Uterus (tissue), 4 donors: ENCODE measurements around the gene TAS2R9. TPM values are rescaled to one million over a fixed set of nuclear protein-coding genes. Genes with fewer than 3 reads are reported as not detected.
"Not testable (repeated sequence)": the region's sequence is repeated elsewhere in the genome, so short reads cannot be mapped to it uniquely, and the experiment has no call there.

Source experiments
- DNase-seq, 2 donors: peaks; one replicate each; pipeline ENCODE4 v3.0.0-alpha.2; 2019 to 2020
- H3K27ac ChIP-seq, 2 donors: fragments of 200-600 bp; sonication (generic); 1 replicate in 1 of 2; 2 replicates in 1 of 2; pipeline ENCODE4 v1.5.1; 2016 to 2018
- H3K27me3 ChIP-seq, 2 donors: fragments of 200-600 bp; sonication (generic); one replicate each; pipeline ENCODE4 v1.5.1; 2018 to 2019; ENCODE audit warnings: control low read depth in 1 of 2
- H3K36me3 ChIP-seq, 2 donors: fragments of 200-600 bp; sonication (generic); one replicate each; pipeline ENCODE4 v1.5.1; 2019; ENCODE audit warnings: control low read depth in 1 of 2
- H3K4me1 ChIP-seq, 2 donors: fragments of 200-600 bp; sonication (generic); one replicate each; pipeline ENCODE4 v1.5.1; 2018 to 2019; ENCODE audit warnings: control low read depth in 1 of 2
- H3K4me3 ChIP-seq, 2 donors: fragments of 200-600 bp; sonication (generic); 1 replicate in 1 of 2; 2 replicates in 1 of 2; pipeline ENCODE4 v1.5.1; 2018 to 2019; ENCODE audit warnings: mild to moderate bottlenecking in 1 of 2
- H3K9me3 ChIP-seq, 2 donors: fragments of 200-600 bp; sonication (generic); one replicate each; pipeline ENCODE4 v1.5.1; 2019; ENCODE audit warnings: control low read depth in 1 of 2
- CTCF ChIP-seq, 4 experiments: fragments of 200-600 bp in 2 of 4; fragments of 450-650 bp in 2 of 4; sonication (generic) in 2 of 4; IDR thresholded peaks; one replicate each; pipeline ENCODE4 v1.5.1; 2016 to 2019; ENCODE audit warnings: antibody characterized with exemption in 4 of 4, mild to moderate bottlenecking in 2 of 4, moderate library complexity in 1 of 4
- POLR2A ChIP-seq, 2 donors: fragments of 450-650 bp; IDR thresholded peaks; one replicate each; pipeline ENCODE4 v1.6.1; 2016; ENCODE audit warnings: antibody characterized with exemption in 2 of 2, mild to moderate bottlenecking in 1 of 2, moderate library complexity in 1 of 2
- intact Hi-C: fragments of 100-400 bp; cut with DNase I; formaldehyde crosslinking; loops from one replicate; pipeline ENCODE4 v1.15.1; 2023; ENCODE audit warnings: low total_unique reads
- total RNA-seq, 4 donors: library from RNA; depleted of rRNA in 3 of 4; stranded (reverse); fragments of >200 nt in 3 of 4; gene quantifications; one replicate each; pipeline versions ENCODE4 v1.1.0 to v1.2.4, GENCODE V29; 2014 to 2023
- donor health status: DM: yes; HTN: yes; CAD: no.

The TAS2R9 gene
- total RNA-seq, 4 donors from 2014 or later = 0.28 TPM; not detected in 3

DNA sequence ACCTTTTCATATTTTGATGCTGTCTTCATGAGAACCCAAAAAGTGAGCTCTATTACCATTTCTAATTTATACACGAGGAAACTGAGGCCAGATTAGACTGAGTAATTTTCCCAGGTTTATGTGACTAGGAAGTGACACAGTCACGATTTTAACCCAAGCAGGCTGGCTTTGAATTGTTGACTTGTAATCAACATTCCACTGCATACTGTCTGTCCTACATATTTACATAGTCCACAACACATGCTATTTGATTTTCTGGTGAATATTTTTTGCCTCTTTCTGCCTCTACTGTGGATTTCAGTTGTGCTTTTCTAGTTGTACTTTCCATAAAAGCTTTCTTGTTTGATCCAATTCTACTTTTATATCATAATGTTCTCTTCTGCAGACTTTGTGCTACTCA, 15.7 kb downstream of the TAS2R9 start:
- no peaks in the 10 kb centered on the region for H3K36me3 ChIP-seq
- TF ChIP-seq POLR2A (IDR thresholded peaks at IDR 0.05) (no peak), CTCF (IDR thresholded peaks at IDR 0.05) (no peak)
- intact Hi-C loops = no loop called here
- no peak overlapping the region for H3K27ac ChIP-seq
- no peak overlapping the region for H3K4me3 ChIP-seq
- H3K27me3 ChIP-seq = no peaks in the 10 kb centered on the region
- no peaks in the 10 kb centered on the region for H3K9me3 ChIP-seq
- H3K4me1 ChIP-seq = no peaks in the 10 kb centered on the region
- DNase-seq = no peak

- H3K9me3 ChIP-seq, H3K4me1 ChIP-seq, DNase-seq, H3K27me3 ChIP-seq, H3K27ac ChIP-seq, intact Hi-C loops, H3K4me3 ChIP-seq, H3K36me3 ChIP-seq: not testable (repeated sequence)
These were observed 18.2 kb downstream of the TAS2R9 start for GRCh38 chr12:10791769-10792168.

DNA sequence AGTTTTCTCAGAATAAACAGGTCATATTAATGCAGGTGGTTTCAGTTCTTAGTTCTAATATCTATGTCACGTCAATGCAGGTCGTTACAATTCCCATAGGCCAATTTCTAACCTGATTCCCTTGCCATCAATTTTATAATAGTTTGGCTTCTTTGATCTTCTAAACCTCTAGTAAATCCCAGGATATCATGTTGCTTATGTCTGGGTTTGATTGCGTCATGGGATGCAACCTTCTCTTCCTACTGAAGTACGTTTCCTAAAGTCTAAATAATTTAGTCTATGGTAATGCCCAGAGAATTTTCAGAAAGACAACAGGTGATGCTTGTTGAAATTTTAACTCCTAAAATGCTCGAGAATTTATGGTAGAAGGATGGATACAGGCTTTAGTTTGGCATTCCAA, 26.7 kb downstream of the TAS2R9 start:
- Histone ChIP-seq H3K9me3 (no peaks in the 10 kb centered on the region), H3K27me3 (no peaks in the 10 kb centered on the region), H3K4me1 (no peaks in the 10 kb centered on the region), H3K4me3 (no peak overlapping the region), H3K27ac (no peak overlapping the region), H3K36me3 (no peaks in the 10 kb centered on the region)
- intact Hi-C loops = no loop called here
- TF ChIP-seq CTCF (IDR thresholded peaks at IDR 0.05) (no peak), POLR2A (IDR thresholded peaks at IDR 0.05) (no peak)
- DNase-seq = no peak

DNA sequence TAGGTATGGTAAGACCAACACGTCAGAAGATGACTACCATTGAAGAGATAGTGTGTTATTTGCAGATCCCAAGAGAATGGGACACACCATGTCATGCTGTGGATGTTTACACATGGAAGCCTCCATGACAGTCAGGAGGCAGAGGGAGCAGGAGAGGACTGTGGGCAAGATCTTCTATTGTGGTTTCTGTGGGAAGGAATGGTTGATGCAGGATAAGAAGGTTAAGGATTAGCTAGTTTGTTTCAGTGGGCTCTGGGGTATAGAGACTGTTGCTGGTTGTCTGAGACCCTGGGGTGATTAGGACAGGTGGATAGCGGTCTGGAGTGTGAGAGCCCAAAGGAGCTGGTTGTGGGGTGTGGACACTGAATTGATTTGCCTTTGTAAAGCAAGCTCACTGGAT, 30.9 kb downstream of the TAS2R9 start:
- TF ChIP-seq POLR2A (IDR thresholded peaks at IDR 0.05) = no peak
- TF ChIP-seq CTCF (IDR thresholded peaks at IDR 0.05) = no peak
- H3K27ac ChIP-seq = no peak overlapping the region
- H3K4me1 ChIP-seq = no peaks in the 10 kb centered on the region
- H3K27me3 ChIP-seq = no peaks in the 10 kb centered on the region
- no peaks in the 10 kb centered on the region for H3K9me3 ChIP-seq
- H3K36me3 ChIP-seq = no peaks in the 10 kb centered on the region
- no peak overlapping the region for H3K4me3 ChIP-seq
- no peak for DNase-seq
- intact Hi-C loops = loop anchor here (10.0 kb wide), 1 partner anchor 706 kb away; no protein-coding TSS in a partner anchor

DNA sequence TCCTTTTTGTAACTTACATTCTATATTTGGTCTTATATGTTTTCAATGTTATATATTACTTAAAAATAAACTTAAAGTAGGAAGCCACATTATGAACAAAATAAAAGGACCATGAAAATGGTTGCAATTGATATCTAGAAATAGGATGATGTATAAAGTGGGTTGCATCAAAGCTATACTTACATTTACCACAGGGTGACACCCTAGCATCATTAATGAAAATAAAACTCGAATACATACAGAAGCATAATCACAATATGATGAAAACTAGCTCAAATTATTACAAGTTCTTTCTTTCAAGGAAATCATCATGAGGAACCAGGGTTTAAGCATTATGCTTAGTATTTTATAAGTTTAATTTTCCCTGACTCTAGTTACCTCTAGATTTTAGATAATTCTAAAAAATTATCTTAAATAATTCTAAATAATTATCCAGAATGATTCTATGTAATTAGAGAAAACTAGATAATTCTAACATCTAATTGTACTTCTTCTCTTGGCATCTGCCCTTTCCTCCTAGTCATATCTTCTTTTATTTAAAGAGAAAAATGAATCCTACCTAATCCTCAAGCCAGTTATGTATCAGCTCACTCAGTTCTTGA, 38.7 kb downstream of the TAS2R9 start:
- intact Hi-C loops = loop anchor here (10.0 kb wide), 1 partner anchor 714 kb away; no protein-coding TSS in a partner anchor
- Histone ChIP-seq H3K4me3 (no peak overlapping the region), H3K27me3 (no peaks in the 10 kb centered on the region), H3K4me1 (no peaks in the 10 kb centered on the region), H3K36me3 (no peaks in the 10 kb centered on the region), H3K27ac (no peak overlapping the region), H3K9me3 (no peaks in the 10 kb centered on the region)
- no peak for TF ChIP-seq POLR2A (IDR thresholded peaks at IDR 0.05)
- peak; percentile 52 to 72 (median 62) for TF ChIP-seq CTCF (IDR thresholded peaks at IDR 0.05)
- DNase-seq = no peak

- Histone ChIP-seq H3K27ac (no peak overlapping the region), H3K9me3 (peaks cover 0 to 5% of the 10 kb centered on the region in 2 donors), H3K4me3 (no peak overlapping the region), H3K36me3 (no peaks in the 10 kb centered on the region), H3K4me1 (no peaks in the 10 kb centered on the region), H3K27me3 (no peaks in the 10 kb centered on the region)
- TF ChIP-seq POLR2A (IDR thresholded peaks at IDR 0.05) (no peak), CTCF (IDR thresholded peaks at IDR 0.05) (no peak)
- no peak for DNase-seq
- intact Hi-C loops = no loop called here
These were observed 50.3 kb downstream of the TAS2R9 start for GRCh38 chr12:10759657-10760056.
